ENCODE results near the gene DNAJC2.

DNA sequence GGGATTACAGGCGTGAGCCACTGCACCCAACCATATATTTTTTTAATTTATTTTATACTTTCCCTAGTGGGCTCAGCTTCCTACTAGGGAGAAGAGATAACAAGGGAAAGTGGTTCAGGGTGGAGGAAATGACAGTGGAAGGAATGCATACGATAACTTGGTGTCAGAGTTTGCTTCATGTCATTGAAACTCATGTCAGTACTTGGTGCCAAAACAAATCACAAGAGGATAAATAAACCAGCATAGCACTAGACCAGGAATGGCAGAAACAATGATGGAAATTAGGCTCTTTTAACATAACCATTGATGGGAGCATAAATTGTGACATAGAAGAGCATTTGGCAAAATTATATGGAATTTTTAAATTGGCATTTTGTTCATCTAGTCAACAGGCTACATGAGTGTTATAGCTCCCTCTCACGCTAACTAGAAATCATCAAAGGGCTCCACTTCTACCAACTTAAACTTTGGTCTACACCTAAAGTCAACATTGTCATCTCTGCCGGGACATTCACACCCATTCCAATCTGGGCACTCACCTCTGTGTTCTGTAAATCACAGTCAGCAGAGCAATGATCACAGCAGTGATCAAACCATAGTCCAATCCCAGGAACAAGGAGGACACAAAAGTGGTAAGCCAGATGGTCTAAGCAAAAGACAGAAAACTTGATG, 44.0 kb upstream of the DNAJC2 start:
- TF ChIP-seq CTCF (IDR thresholded peaks at IDR 0.05; ENCODE audit: low read depth, low read length) (no peak), MAX (IDR thresholded peaks at IDR 0.05; ENCODE audit: low read depth, low read length) (no peak), POLR2A (IDR thresholded peaks at IDR 0.05; ENCODE audit: extremely low read depth, insufficient read length) (no peak)

All from NB4 (cell line).